Thyroid gland (tissue), 4 donors: ENCODE results near the gene PMS1. TPM values are rescaled to one million over a fixed set of nuclear protein-coding genes. Genes with fewer than 3 reads are reported as not detected.

Experiments
- DNase-seq, 2 donors: peaks; one replicate each; pipeline ENCODE4 v3.0.0-alpha.2; 2019
- H3K27ac ChIP-seq, 3 donors: fragments of 200-600 bp; sonication (generic); 1 replicate in 2 of 3; 2 replicates in 1 of 3; pipeline ENCODE4 v1.5.1; 2016 to 2019; ENCODE audit warnings: mild to moderate bottlenecking in 1 of 3, moderate library complexity in 1 of 3
- H3K27me3 ChIP-seq: fragments of 200-600 bp; sonication (generic); one replicate; pipeline ENCODE4 v1.5.1; 2019
- H3K36me3 ChIP-seq, 2 donors: fragments of 200-600 bp; sonication (generic); one replicate each; pipeline ENCODE4 v1.5.1; 2016 to 2019
- H3K4me1 ChIP-seq, 2 donors: fragments of 200-600 bp; sonication (generic); one replicate each; pipeline ENCODE4 v1.5.1; 2017 to 2019
- H3K4me3 ChIP-seq, 3 donors: fragments of 200-600 bp; sonication (generic); replicated peaks in 1 of 3; 1 replicate in 2 of 3; 2 replicates in 1 of 3; pipeline ENCODE4 v1.5.1; 2016; ENCODE audit warnings: mild to moderate bottlenecking in 1 of 3
- H3K9me3 ChIP-seq: fragments of 200-600 bp; sonication (generic); one replicate; pipeline ENCODE4 v1.5.1; 2017
- POLR2A ChIP-seq, 2 donors: fragments of 450-650 bp; IDR thresholded peaks; one replicate each; pipeline ENCODE4 v1.6.1; 2017; ENCODE audit warnings: antibody characterized with exemption in 2 of 2, mild to moderate bottlenecking in 2 of 2, moderate library complexity in 1 of 2
- WGBS, 2 donors: methylation state at CpG; one replicate each; pipeline ENCODE4 v1.1.5; 2017; 5-methylcytosine and 5-hydroxymethylcytosine counted together
- intact Hi-C: fragments of 100-400 bp; cut with DNase I; formaldehyde crosslinking; loops from one replicate; pipeline ENCODE4 v1.15.1; 2023
- total RNA-seq, 4 donors: library from RNA; depleted of rRNA; stranded (reverse); fragments of >200 nt; gene quantifications; one replicate each; pipeline ENCODE4 v1.2.3, GENCODE V29; 2016
- TF ChIP-seq, protein P1 (sequence below), 6 experiments: fragments of 200-600 bp in 3 of 6; fragments of 450-650 bp in 3 of 6; sonication (generic) in 3 of 6; IDR thresholded peaks; one replicate each; pipeline ENCODE4 v1.5.1; 2016 to 2019; ENCODE audit warnings: antibody characterized with exemption in 6 of 6, mild to moderate bottlenecking in 2 of 6, inconsistent platforms in 1 of 6, moderate library complexity in 1 of 6

PMS1 gene
- total RNA-seq, 4 donors from 2014 or later, result 22.7 to 34.9 (median 28.1) TPM

DNA sequence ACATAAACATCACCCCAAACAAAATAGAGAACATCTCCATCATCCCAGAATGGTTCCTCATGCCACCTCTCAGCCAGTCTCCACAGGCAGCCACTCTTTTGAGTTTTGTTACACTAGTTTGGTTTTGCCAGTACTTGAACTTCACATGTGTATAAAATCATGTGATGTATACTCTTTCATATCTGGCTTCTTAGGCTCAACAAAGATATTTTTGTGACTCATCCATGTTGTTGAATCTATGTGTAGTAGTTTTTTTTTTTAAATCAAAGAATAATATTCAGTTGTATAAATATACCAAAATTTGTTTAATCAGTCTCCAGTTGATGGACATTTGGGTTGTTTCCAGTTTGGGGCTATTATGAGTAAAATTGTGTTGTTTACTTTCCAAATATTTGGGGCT is 75.9 kb downstream of the PMS1 start:
- TF ChIP-seq POLR2A (IDR thresholded peaks at IDR 0.05), result no peak
- TF ChIP-seq, protein P1, sequence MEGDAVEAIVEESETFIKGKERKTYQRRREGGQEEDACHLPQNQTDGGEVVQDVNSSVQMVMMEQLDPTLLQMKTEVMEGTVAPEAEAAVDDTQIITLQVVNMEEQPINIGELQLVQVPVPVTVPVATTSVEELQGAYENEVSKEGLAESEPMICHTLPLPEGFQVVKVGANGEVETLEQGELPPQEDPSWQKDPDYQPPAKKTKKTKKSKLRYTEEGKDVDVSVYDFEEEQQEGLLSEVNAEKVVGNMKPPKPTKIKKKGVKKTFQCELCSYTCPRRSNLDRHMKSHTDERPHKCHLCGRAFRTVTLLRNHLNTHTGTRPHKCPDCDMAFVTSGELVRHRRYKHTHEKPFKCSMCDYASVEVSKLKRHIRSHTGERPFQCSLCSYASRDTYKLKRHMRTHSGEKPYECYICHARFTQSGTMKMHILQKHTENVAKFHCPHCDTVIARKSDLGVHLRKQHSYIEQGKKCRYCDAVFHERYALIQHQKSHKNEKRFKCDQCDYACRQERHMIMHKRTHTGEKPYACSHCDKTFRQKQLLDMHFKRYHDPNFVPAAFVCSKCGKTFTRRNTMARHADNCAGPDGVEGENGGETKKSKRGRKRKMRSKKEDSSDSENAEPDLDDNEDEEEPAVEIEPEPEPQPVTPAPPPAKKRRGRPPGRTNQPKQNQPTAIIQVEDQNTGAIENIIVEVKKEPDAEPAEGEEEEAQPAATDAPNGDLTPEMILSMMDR (IDR thresholded peaks at IDR 0.05), result no peak
- Histone ChIP-seq H3K27me3 (no peaks in the 10 kb centered on the region), H3K36me3 (peaks cover 0 to 3% of the 10 kb centered on the region in 2 donors), H3K9me3 (no peaks in the 10 kb centered on the region), H3K27ac (no peak overlapping the region), H3K4me1 (no peaks in the 10 kb centered on the region), H3K4me3 (no peak overlapping the region)
- no peak for DNase-seq
- intact Hi-C loops, result no loop called here

GRCh38 chr2:189862751-189863150 is 78.5 kb downstream of the PMS1 start:
- Histone ChIP-seq H3K27ac (no peak overlapping the region), H3K4me1 (no peaks in the 10 kb centered on the region), H3K27me3 (no peaks in the 10 kb centered on the region), H3K4me3 (no peak overlapping the region), H3K9me3 (no peaks in the 10 kb centered on the region), H3K36me3 (peaks cover 0 to 3% of the 10 kb centered on the region in 2 donors)
- 95 to 100% methylated on average over 1 of the region's 1 CpG for WGBS, 2 donors
- no peak for DNase-seq
- intact Hi-C loops, result no loop called here
- TF ChIP-seq, protein P1 (IDR thresholded peaks at IDR 0.05), result no peak
- no peak for TF ChIP-seq POLR2A (IDR thresholded peaks at IDR 0.05)

GRCh38 chr2:189865826-189866225 is 81.6 kb downstream of the PMS1 start:
- no peaks in the 10 kb centered on the region for H3K9me3 ChIP-seq
- no peak overlapping the region for H3K27ac ChIP-seq
- H3K36me3 ChIP-seq, result peaks cover 0 to 3% of the 10 kb centered on the region in 2 donors
- H3K27me3 ChIP-seq, result no peaks in the 10 kb centered on the region
- no peaks in the 10 kb centered on the region for H3K4me1 ChIP-seq
- whole genome bisulfite sequencing, 2 donors, result 86 to 93% methylated on average over 1 of the region's 1 CpG
- intact Hi-C loops, result no loop called here
- TF ChIP-seq, protein P1 (IDR thresholded peaks at IDR 0.05), result no peak
- no peak for TF ChIP-seq POLR2A (IDR thresholded peaks at IDR 0.05)
- no peak overlapping the region for H3K4me3 ChIP-seq
- no peak for DNase-seq

GRCh38 chr2:189866296-189866695 is 82.0 kb downstream of the PMS1 start:
- H3K4me3 ChIP-seq, result no peak overlapping the region
- H3K4me1 ChIP-seq, result no peaks in the 10 kb centered on the region
- intact Hi-C loops, result no loop called here
- H3K27ac ChIP-seq, result no peak overlapping the region
- TF ChIP-seq POLR2A (IDR thresholded peaks at IDR 0.05), result no peak
- TF ChIP-seq, protein P1 (IDR thresholded peaks at IDR 0.05), result no peak
- no peak for DNase-seq
- WGBS, 2 donors, result 96 to 98% methylated on average over 1 of the region's 1 CpG
- H3K9me3 ChIP-seq, result no peaks in the 10 kb centered on the region
- peaks cover 0 to 3% of the 10 kb centered on the region in 2 donors for H3K36me3 ChIP-seq
- H3K27me3 ChIP-seq, result no peaks in the 10 kb centered on the region

GRCh38 chr2:189868896-189869295 is 84.6 kb downstream of the PMS1 start:
- no peaks in the 10 kb centered on the region for H3K9me3 ChIP-seq
- intact Hi-C loops, result no loop called here
- no peak overlapping the region for H3K4me3 ChIP-seq
- H3K27me3 ChIP-seq, result no peaks in the 10 kb centered on the region
- DNase-seq, result no peak
- H3K27ac ChIP-seq, result no peak overlapping the region
- no peaks in the 10 kb centered on the region for H3K4me1 ChIP-seq
- H3K36me3 ChIP-seq, result peaks cover 0 to 6% of the 10 kb centered on the region in 2 donors
- TF ChIP-seq POLR2A (IDR thresholded peaks at IDR 0.05), result no peak
- TF ChIP-seq, protein P1 (IDR thresholded peaks at IDR 0.05), result no peak
